Body of pancreas (tissue), 4 donors: ENCODE results near the gene OTP.

Experiments
- CTCF ChIP-seq, 7 experiments: fragments of 450-650 bp in 4 of 7; fragments of 200-600 bp in 3 of 7; sonication (generic) in 3 of 7; IDR thresholded peaks; one replicate each; pipeline ENCODE4 v1.5.1; 2016 to 2019; ENCODE audit warnings: antibody characterized with exemption in 7 of 7
- POLR2A ChIP-seq, 3 donors: fragments of 450-650 bp; IDR thresholded peaks; one replicate each; pipeline ENCODE4 v1.6.1; 2016; ENCODE audit warnings: antibody characterized with exemption in 3 of 3, mild to moderate bottlenecking in 2 of 3

GRCh38 chr5:77640589-77641396, 2.3 kb upstream of the OTP start:
- TF ChIP-seq CTCF (IDR thresholded peaks at IDR 0.05) (no peak), POLR2A (IDR thresholded peaks at IDR 0.05) (no peak)
